Caco-2 (cell line): ENCODE data around the gene COMTD1. TPM values are rescaled to one million over a fixed set of nuclear protein-coding genes. Genes with fewer than 3 reads are reported as not detected.

Experiments used
- BruUV-seq: library from RNA; stranded (reverse); fragments of 400-500 nt; replicated peaks from 2 replicates; lab custom pipeline; 2021; lab: Mats Ljungman, UMichigan
- CTCF ChIA-PET: fragments of 300-600 bp; sonication (Branson Sonifier 250); formaldehyde crosslinking; loops from one replicate; lab custom pipeline; 2022; ENCODE audit warnings: antibody characterized with exemption; lab: Charles Lee
- POLR2A ChIA-PET: fragments of 300-600 bp; sonication (Branson Sonifier 250); formaldehyde crosslinking; loops from one replicate; lab custom pipeline; 2022; ENCODE audit warnings: antibody characterized with exemption; lab: Charles Lee
- DNase-seq, 2 experiments: peaks; one replicate each; pipeline versions ENCODE4 v3.0.0 to v3.0.0-alpha.2; 2020 to 2022
- H3K27me3 ChIP-seq: replicated peaks from 2 replicates; pipeline ENCODE4 v1.6.0; 2011; ENCODE audit warnings: low read length; ENCODE audit not compliant: control insufficient read depth, insufficient read depth
- H3K36me3 ChIP-seq: 2 replicates; pipeline ENCODE4 v1.5.1; 2011; ENCODE audit warnings: low read length; ENCODE audit not compliant: control insufficient read depth, insufficient read depth
- H3K4me1 ChIP-seq: fragments of 250-450 bp; sonication (Bioruptor Pico); 2 replicates; pipeline ENCODE4 v1.5.1; 2020; ENCODE audit warnings: mild to moderate bottlenecking
- H3K4me3 ChIP-seq: 2 replicates; pipeline ENCODE4 v1.5.1; 2011; ENCODE audit warnings: low read depth, mild to moderate bottlenecking, control low read depth, low read length
- H3K9me3 ChIP-seq: fragments of 250-450 bp; sonication (Bioruptor Pico); 2 replicates; pipeline ENCODE4 v1.5.1; 2020; ENCODE audit warnings: mild to moderate bottlenecking, moderate library complexity
- H3K27ac Mint-ChIP-seq: one replicate; pipeline ENCODE4 v1.8.0; 2022; ENCODE audit warnings: mixed read lengths; ENCODE audit not compliant: unreplicated experiment
- H3K27me3 Mint-ChIP-seq: one replicate; pipeline ENCODE4 v1.8.0; 2022; ENCODE audit warnings: mixed read lengths; ENCODE audit not compliant: insufficient read depth, unreplicated experiment
- H3K36me3 Mint-ChIP-seq: one replicate; pipeline ENCODE4 v1.8.0; 2022; ENCODE audit warnings: mild to moderate bottlenecking, mixed read lengths; ENCODE audit not compliant: insufficient read depth, unreplicated experiment
- H3K4me1 Mint-ChIP-seq: one replicate; pipeline ENCODE4 v1.8.0; 2022; ENCODE audit warnings: low read depth, mixed read lengths; ENCODE audit not compliant: unreplicated experiment
- H3K4me3 Mint-ChIP-seq: one replicate; pipeline ENCODE4 v1.8.0; 2022; ENCODE audit warnings: mild to moderate bottlenecking, moderate library complexity, mixed read lengths; ENCODE audit not compliant: unreplicated experiment
- H3K9me3 Mint-ChIP-seq: one replicate; pipeline ENCODE4 v1.8.0; 2022; ENCODE audit warnings: mixed read lengths; ENCODE audit not compliant: unreplicated experiment
- CTCF ChIP-seq, 2 experiments: fragments of 200-600 bp in 1 of 2; IDR thresholded peaks; 1 replicate in 1 of 2; 2 replicates in 1 of 2; pipeline versions ENCODE4 v1.5.1 to v1.8.0; 2011 to 2022; ENCODE audit warnings: antibody characterized with exemption in 1 of 2, control low read depth in 1 of 2, inconsistent platforms in 1 of 2, low read depth in 1 of 2, low read length in 1 of 2, mild to moderate bottlenecking in 1 of 2, moderate library complexity in 1 of 2; ENCODE audit not compliant: insufficient read depth in 1 of 2, severe bottlenecking in 1 of 2, unreplicated experiment in 1 of 2
- intact Hi-C: fragments of 100-400 bp; cut with micrococcal nuclease; formaldehyde crosslinking; loops from one replicate; pipeline ENCODE4 v1.10.0; 2022; ENCODE audit not compliant: unreplicated experiment
- total RNA-seq: library from RNA; stranded (reverse); gene quantifications from 2 replicates; pipeline ENCODE4 v1.2.3, GENCODE V29; 2022

COMTD1 gene
- total RNA-seq, 1 experiment from 2014 or later = 38.7 TPM

- CTCF ChIA-PET = no interaction called here
- Mint-ChIP-seq H3K27me3 (no peaks in the 10 kb centered on the region), H3K4me1 (no peaks in the 10 kb centered on the region), H3K36me3 (no peaks in the 10 kb centered on the region), H3K4me3 (no peak overlapping the region), H3K9me3 (peaks cover 7% of the 10 kb centered on the region), H3K27ac (no peak overlapping the region)
- Histone ChIP-seq H3K4me3 (no peak overlapping the region), H3K36me3 (no peaks in the 10 kb centered on the region), H3K4me1 (peaks cover 5% of the 10 kb centered on the region; the same call in 1 of the 2 replicates), H3K27me3 (no peaks in the 10 kb centered on the region), H3K9me3 (no peaks in the 10 kb centered on the region)
- POLR2A ChIA-PET = no interaction called here
- intact Hi-C loops = no loop called here
- no peak for DNase-seq
- no TSS peak for BruUV-seq
- TF ChIP-seq CTCF (IDR thresholded peaks at IDR 0.05; ENCODE audit: insufficient read depth in 1 of 2, low read depth in 1 of 2, low read length in 1 of 2, severe bottlenecking in 1 of 2, unreplicated experiment in 1 of 2) = no peak
These were observed 12.0 kb upstream of the COMTD1 start for GRCh38 chr10:75247797-75248196.

GRCh38 chr10:75246506-75246905 lies 10.7 kb upstream of the COMTD1 start:
- ChIA-PET POLR2A (no interaction called here), CTCF (interaction anchor here (1.6 kb wide), 1 partner anchor 11 kb away, joined by 10 read pairs; the partner anchor contains the start of gene COMTD1)
- peaks cover 5% of the 10 kb centered on the region; the same call in 1 of the 2 replicates for H3K4me1 ChIP-seq
- no peaks in the 10 kb centered on the region for H3K36me3 ChIP-seq
- intact Hi-C loops = no loop called here
- H3K9me3 ChIP-seq = no peaks in the 10 kb centered on the region
- Mint-ChIP-seq H3K4me3 (no peak overlapping the region), H3K27me3 (no peaks in the 10 kb centered on the region), H3K9me3 (no peaks in the 10 kb centered on the region), H3K36me3 (no peaks in the 10 kb centered on the region), H3K27ac (no peak overlapping the region), H3K4me1 (no peaks in the 10 kb centered on the region)
- no peaks in the 10 kb centered on the region for H3K27me3 ChIP-seq
- DNase-seq = no peak
- no TSS peak for BruUV-seq
- no peak for TF ChIP-seq CTCF (IDR thresholded peaks at IDR 0.05; ENCODE audit: insufficient read depth in 1 of 2, low read depth in 1 of 2, low read length in 1 of 2, severe bottlenecking in 1 of 2, unreplicated experiment in 1 of 2)
- H3K4me3 ChIP-seq = no peak overlapping the region

- Histone ChIP-seq H3K4me1 (peaks cover 5% of the 10 kb centered on the region; the same call in 1 of the 2 replicates), H3K27me3 (no peaks in the 10 kb centered on the region), H3K9me3 (no peaks in the 10 kb centered on the region), H3K4me3 (no peak overlapping the region), H3K36me3 (no peaks in the 10 kb centered on the region)
- Mint-ChIP-seq H3K4me1 (no peaks in the 10 kb centered on the region), H3K27ac (no peak overlapping the region), H3K36me3 (no peaks in the 10 kb centered on the region), H3K4me3 (no peak overlapping the region), H3K9me3 (no peaks in the 10 kb centered on the region), H3K27me3 (no peaks in the 10 kb centered on the region)
- no peak for DNase-seq
- BruUV-seq = no TSS peak
- no peak for TF ChIP-seq CTCF (IDR thresholded peaks at IDR 0.05; ENCODE audit: insufficient read depth in 1 of 2, low read depth in 1 of 2, low read length in 1 of 2, severe bottlenecking in 1 of 2, unreplicated experiment in 1 of 2)
- intact Hi-C loops = no loop called here
- POLR2A ChIA-PET = no interaction called here
- CTCF ChIA-PET = interaction anchor here (1.6 kb wide), 1 partner anchor 10 kb away, joined by 10 read pairs; the partner anchor contains the start of gene COMTD1
These were observed 9.8 kb upstream of the COMTD1 start for GRCh38 chr10:75245354-75246250.
